PFSK-1 (cell line): Measurements from ENCODE around the gene HSPA12A.

Experiments used
- FOXP2 ChIP-seq: optimal IDR thresholded peaks from 2 replicates; pipeline ENCODE3; 2011; ENCODE audit warnings: borderline replicate concordance, control low read depth, inconsistent platforms; ENCODE audit not compliant: insufficient read depth; ENCODE audit errors: extremely low read length, extremely low read depth
- POLR2AphosphoS5 ChIP-seq: IDR thresholded peaks from 2 replicates; pipeline ENCODE4 v1.6.1; 2012; ENCODE audit warnings: low read depth, mild to moderate bottlenecking, control low read depth, low read length, moderate library complexity
- SIN3A ChIP-seq: IDR thresholded peaks from 2 replicates; pipeline ENCODE4 v1.6.1; 2012; ENCODE audit warnings: mild to moderate bottlenecking, low read length, moderate library complexity, borderline replicate concordance; ENCODE audit not compliant: insufficient read depth
- TAF1 ChIP-seq: IDR thresholded peaks from 2 replicates; pipeline ENCODE4 v1.6.1; 2012; ENCODE audit warnings: low read length, control low read depth, borderline replicate concordance; ENCODE audit not compliant: insufficient read depth
- TF ChIP-seq, protein P1 (sequence below), 2 experiments: IDR thresholded peaks; 2 replicates each; pipeline versions ENCODE4 v1.6.1 to v1.8.0; 2011 to 2012; ENCODE audit warnings: low read depth in 2 of 2, low read length in 2 of 2, control low read depth in 1 of 2, inconsistent platforms in 1 of 2, mild to moderate bottlenecking in 1 of 2, moderate library complexity in 1 of 2; ENCODE audit not compliant: insufficient read depth in 1 of 2

DNA sequence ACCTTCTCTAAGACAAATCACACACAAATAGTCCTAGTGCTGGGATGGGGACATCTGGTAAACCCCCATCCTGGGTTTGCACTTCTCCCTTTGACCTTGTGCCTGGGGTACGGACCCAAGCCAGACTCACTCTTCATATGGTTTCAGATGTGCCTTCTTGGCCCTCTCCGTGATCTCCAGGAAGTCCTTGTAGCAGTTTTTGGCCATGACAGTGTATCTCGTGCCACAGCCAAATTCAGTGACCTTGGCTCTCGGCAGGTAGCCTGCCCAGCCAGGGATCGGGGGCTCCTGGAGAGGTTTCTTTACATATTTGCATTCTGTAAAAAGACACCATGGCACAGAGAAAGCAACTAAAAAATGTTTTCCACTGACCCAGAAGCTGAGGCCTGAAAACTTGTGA, 77.7 kb downstream of the HSPA12A start:
- TF ChIP-seq SIN3A: no peak
- no peak for TF ChIP-seq TAF1
- TF ChIP-seq, protein P1, sequence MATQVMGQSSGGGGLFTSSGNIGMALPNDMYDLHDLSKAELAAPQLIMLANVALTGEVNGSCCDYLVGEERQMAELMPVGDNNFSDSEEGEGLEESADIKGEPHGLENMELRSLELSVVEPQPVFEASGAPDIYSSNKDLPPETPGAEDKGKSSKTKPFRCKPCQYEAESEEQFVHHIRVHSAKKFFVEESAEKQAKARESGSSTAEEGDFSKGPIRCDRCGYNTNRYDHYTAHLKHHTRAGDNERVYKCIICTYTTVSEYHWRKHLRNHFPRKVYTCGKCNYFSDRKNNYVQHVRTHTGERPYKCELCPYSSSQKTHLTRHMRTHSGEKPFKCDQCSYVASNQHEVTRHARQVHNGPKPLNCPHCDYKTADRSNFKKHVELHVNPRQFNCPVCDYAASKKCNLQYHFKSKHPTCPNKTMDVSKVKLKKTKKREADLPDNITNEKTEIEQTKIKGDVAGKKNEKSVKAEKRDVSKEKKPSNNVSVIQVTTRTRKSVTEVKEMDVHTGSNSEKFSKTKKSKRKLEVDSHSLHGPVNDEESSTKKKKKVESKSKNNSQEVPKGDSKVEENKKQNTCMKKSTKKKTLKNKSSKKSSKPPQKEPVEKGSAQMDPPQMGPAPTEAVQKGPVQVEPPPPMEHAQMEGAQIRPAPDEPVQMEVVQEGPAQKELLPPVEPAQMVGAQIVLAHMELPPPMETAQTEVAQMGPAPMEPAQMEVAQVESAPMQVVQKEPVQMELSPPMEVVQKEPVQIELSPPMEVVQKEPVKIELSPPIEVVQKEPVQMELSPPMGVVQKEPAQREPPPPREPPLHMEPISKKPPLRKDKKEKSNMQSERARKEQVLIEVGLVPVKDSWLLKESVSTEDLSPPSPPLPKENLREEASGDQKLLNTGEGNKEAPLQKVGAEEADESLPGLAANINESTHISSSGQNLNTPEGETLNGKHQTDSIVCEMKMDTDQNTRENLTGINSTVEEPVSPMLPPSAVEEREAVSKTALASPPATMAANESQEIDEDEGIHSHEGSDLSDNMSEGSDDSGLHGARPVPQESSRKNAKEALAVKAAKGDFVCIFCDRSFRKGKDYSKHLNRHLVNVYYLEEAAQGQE (IDR thresholded peaks at IDR 0.05; ENCODE audit: insufficient read depth in 1 of 2, low read depth in 2 of 2, low read length in 2 of 2): no peak
- TF ChIP-seq POLR2AphosphoS5: no peak
- no peak for TF ChIP-seq FOXP2
